Endothelial cell of umbilical vein (primary cell): ENCODE measurements around the gene CBFA2T3. TPM values are rescaled to one million over a fixed set of nuclear protein-coding genes. Genes with fewer than 3 reads are reported as not detected.

Experiments used
- BruUV-seq: library from RNA; stranded (reverse); fragments of 400-500 nt; replicated peaks from 2 replicates; lab custom pipeline; 2021; lab: Mats Ljungman, UMichigan
- CTCF ChIA-PET: fragments of 300-600, 350-600 bp; sonication (Branson Sonifier 250); formaldehyde crosslinking; loops from one replicate; lab custom pipeline; 2021; ENCODE audit warnings: antibody characterized with exemption, inconsistent platforms; lab: Charles Lee
- POLR2A ChIA-PET: fragments of 300-600, 350-600 bp; sonication (Branson Sonifier 250); formaldehyde crosslinking; loops from one replicate; lab custom pipeline; 2021; ENCODE audit warnings: antibody characterized with exemption, inconsistent platforms; lab: Charles Lee
- DNase-seq: peaks from one replicate; pipeline ENCODE4 v3.0.0-alpha.2; 2011; ENCODE audit warnings: low read depth, low spot score
- FAIRE-seq: peaks from 2 replicates; lab custom pipeline; 2011; peaks lifted over from hg19 to GRCh38; lab: Jason Lieb, UNC
- H2AFZ ChIP-seq: 2 replicates; pipeline ENCODE4 v1.6.0; 2012; ENCODE audit warnings: low read depth, low read length, control low read depth, inconsistent platforms
- H3K27ac ChIP-seq: 2 replicates; pipeline ENCODE4 v1.5.1; 2011; ENCODE audit warnings: low read depth, mild to moderate bottlenecking, control low read depth, low read length, moderate library complexity; ENCODE audit not compliant: insufficient read depth
- H3K27me3 ChIP-seq, 2 experiments: 2 replicates each; pipeline versions ENCODE4 v1.6.0 to v1.6.1; 2011; ENCODE audit warnings: low read length in 2 of 2, mixed read lengths in 1 of 2; ENCODE audit not compliant: control insufficient read depth in 2 of 2, insufficient read depth in 2 of 2
- H3K36me3 ChIP-seq, 2 experiments: 2 replicates in 1 of 2; 3 replicates in 1 of 2; pipeline ENCODE4 v1.5.1; 2011; ENCODE audit warnings: low read length in 2 of 2, mild to moderate bottlenecking in 1 of 2, moderate library complexity in 1 of 2; ENCODE audit not compliant: control insufficient read depth in 2 of 2, insufficient read depth in 2 of 2; ENCODE audit errors: extremely low read depth in 1 of 2
- H3K4me1 ChIP-seq: 3 replicates; pipeline ENCODE4 v1.5.1; 2011; ENCODE audit warnings: mild to moderate bottlenecking, low read length; ENCODE audit not compliant: control insufficient read depth, insufficient read depth; ENCODE audit errors: extremely low read depth
- H3K4me2 ChIP-seq: 2 replicates; pipeline ENCODE4 v1.6.1; 2011; ENCODE audit warnings: low read length, control low read depth, mixed read lengths; ENCODE audit not compliant: insufficient read depth
- H3K4me3 ChIP-seq, 3 experiments: fragments of 200-600 bp in 1 of 3; sonication (generic), shearing (Covaris generic) in 1 of 3; replicated peaks in 1 of 3; 2 replicates each; pipeline ENCODE4 v1.5.1; 2011 to 2016; ENCODE audit warnings: control low read depth in 3 of 3, low read length in 3 of 3, mild to moderate bottlenecking in 2 of 3, inconsistent platforms in 1 of 3, low read depth in 1 of 3, moderate library complexity in 1 of 3; ENCODE audit not compliant: insufficient read depth in 1 of 3
- H3K79me2 ChIP-seq: 2 replicates; pipeline ENCODE4 v1.6.0; 2012; ENCODE audit warnings: low read length, inconsistent platforms; ENCODE audit not compliant: control insufficient read depth, insufficient read depth
- H3K9ac ChIP-seq: replicated peaks from 2 replicates; pipeline ENCODE3; 2011; ENCODE audit warnings: low read length, control low read depth; ENCODE audit not compliant: insufficient read depth; ENCODE audit errors: extremely low read depth
- H3K9me1 ChIP-seq: replicated peaks from 3 replicates; pipeline ENCODE4 v1.6.0; 2011; ENCODE audit warnings: mild to moderate bottlenecking, low read length; ENCODE audit not compliant: control insufficient read depth, insufficient read depth; ENCODE audit errors: extremely low read depth
- H3K9me3 ChIP-seq: replicated peaks from 2 replicates; pipeline ENCODE4 v1.5.1; 2012; ENCODE audit warnings: low read length, inconsistent platforms; ENCODE audit not compliant: control insufficient read depth, insufficient read depth
- H4K20me1 ChIP-seq: replicated peaks from 2 replicates; pipeline ENCODE3; 2011; ENCODE audit warnings: mild to moderate bottlenecking, low read length; ENCODE audit not compliant: control insufficient read depth, insufficient read depth; ENCODE audit errors: extremely low read depth
- EZH2 ChIP-seq: IDR thresholded peaks from 2 replicates; pipeline ENCODE4 v1.6.1; 2012; ENCODE audit warnings: borderline replicate concordance, low read depth, mild to moderate bottlenecking, moderate library complexity, low read length, inconsistent platforms; ENCODE audit not compliant: severe bottlenecking
- FOS ChIP-seq: IDR thresholded peaks from 2 replicates; pipeline ENCODE4 v1.6.1; 2011; ENCODE audit warnings: mild to moderate bottlenecking, low read length, moderate library complexity, borderline replicate concordance; ENCODE audit not compliant: insufficient read depth
- GATA2 ChIP-seq: IDR thresholded peaks from 2 replicates; pipeline ENCODE4 v1.7.0; 2011; ENCODE audit warnings: low read depth, mild to moderate bottlenecking, moderate library complexity, mixed read lengths, low read length; ENCODE audit not compliant: insufficient read length, insufficient read depth
- JUN ChIP-seq: IDR thresholded peaks from 2 replicates; pipeline ENCODE4 v1.6.1; 2011; ENCODE audit warnings: borderline replicate concordance, low read depth; ENCODE audit not compliant: insufficient read length, insufficient read depth
- MAX ChIP-seq: IDR thresholded peaks from 2 replicates; pipeline ENCODE4 v1.6.1; 2011; ENCODE audit not compliant: insufficient read depth, insufficient read length
- MYC ChIP-seq: IDR thresholded peaks from one replicate; pipeline ENCODE4 v1.6.1; 2011; ENCODE audit warnings: mild to moderate bottlenecking, low read depth, low read length
- POLR2A ChIP-seq: IDR thresholded peaks from 2 replicates; pipeline ENCODE4 v1.6.1; 2012; ENCODE audit warnings: low read depth, mild to moderate bottlenecking, control low read depth, low read length
- POLR2AphosphoS5 ChIP-seq: IDR thresholded peaks from 2 replicates; pipeline ENCODE4 v1.6.1; 2012; ENCODE audit warnings: low read depth, mild to moderate bottlenecking, control low read depth, low read length, moderate library complexity; ENCODE audit not compliant: insufficient read depth
- dilution Hi-C: fragments of 300-500 bp; cut with MboI; formaldehyde crosslinking; loops from one replicate; pipeline ENCODE4 v1.15.0; 2019; ENCODE audit warnings: low sequenced_read_pairs; ENCODE audit not compliant: extremely low pct_ligation_motif_present
- intact Hi-C: fragments of 100-400 bp; cut with micrococcal nuclease; formaldehyde crosslinking; loops from one replicate; pipeline ENCODE4 v1.10.0; 2022
- polyA plus RNA-seq, 4 experiments: library from polyadenylated mRNA; depleted of rRNA in 3 of 4; stranded (reverse) in 3 of 4; unstranded in 1 of 4; fragments of >200 nt; gene quantifications; 2 replicates each; pipeline versions ENCODE4 v1.2.1 to v1.2.3, GENCODE V29; 2011 to 2012; ENCODE audit warnings: missing spikeins in 1 of 4
- total RNA-seq: library from RNA; stranded (reverse); gene quantifications from 2 replicates; pipeline ENCODE4 v1.2.3, GENCODE V29; 2021
- TF ChIP-seq, protein P1 (sequence below), 2 donors: IDR thresholded peaks; 1 replicate in 1 of 2; 2 replicates in 1 of 2; pipeline ENCODE4 v1.5.1; 2011; ENCODE audit warnings: low read length in 2 of 2, mild to moderate bottlenecking in 2 of 2, moderate library complexity in 2 of 2, control low read depth in 1 of 2, inconsistent platforms in 1 of 2, low read depth in 1 of 2; ENCODE audit not compliant: insufficient read depth in 1 of 2; ENCODE audit errors: extremely low read depth in 1 of 2

Gene CBFA2T3
- total and polyA plus RNA-seq, 2 donors (not counting 3 experiments of a cell fraction or from before 2014, with no cell fraction given): not detected

DNA sequence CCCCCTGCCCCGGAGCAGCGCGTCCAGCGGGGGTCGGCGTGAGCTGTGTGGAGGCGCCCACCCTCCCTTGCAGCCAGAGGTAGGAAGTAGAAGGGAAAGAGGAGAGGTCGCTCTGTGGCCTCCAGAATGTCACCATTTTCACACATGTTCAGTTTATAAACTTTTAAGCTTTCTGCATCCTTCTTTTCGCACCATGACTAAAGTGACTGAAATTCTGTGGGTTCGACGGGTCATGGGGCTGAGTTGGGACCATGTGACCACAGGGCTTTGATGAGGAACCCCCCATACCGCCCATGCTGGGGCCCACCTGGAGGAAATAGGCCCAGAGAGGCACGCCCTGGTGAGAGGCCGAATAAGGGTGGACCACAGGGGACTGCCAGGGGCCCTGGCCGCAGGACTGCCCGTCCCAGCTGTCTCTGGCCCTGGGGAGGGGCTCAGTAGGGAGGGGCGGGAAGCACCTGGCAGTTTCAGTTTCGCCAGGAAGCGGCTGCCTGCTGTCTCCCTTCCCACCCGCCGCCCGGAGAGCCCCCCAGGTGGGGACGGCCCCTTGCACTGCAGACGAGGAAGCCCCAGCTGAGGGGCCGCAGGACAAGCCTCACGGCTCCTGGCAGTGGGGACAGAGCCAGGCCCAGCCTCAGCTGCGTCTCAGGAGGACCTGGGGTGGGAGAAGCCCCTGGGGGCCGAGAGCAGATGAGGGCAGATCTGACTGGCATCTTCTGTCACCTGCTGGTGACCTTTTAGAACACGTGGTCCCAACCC, 9.0 kb downstream of the CBFA2T3 start:
- Histone ChIP-seq H3K9me1 (no peaks in the 10 kb centered on the region), H3K4me1 (no peaks in the 10 kb centered on the region), H3K9me3 (no peaks in the 10 kb centered on the region), H2AFZ (no peak overlapping the region), H4K20me1 (no peaks in the 10 kb centered on the region), H3K36me3 (no peaks in the 10 kb centered on the region), H3K4me2 (no peak overlapping the region), H3K27me3 (no peaks in the 10 kb centered on the region), H3K9ac (no peak overlapping the region), H3K79me2 (no peaks in the 10 kb centered on the region), H3K4me3 (no peak overlapping the region), H3K27ac (no peak overlapping the region)
- FAIRE-seq: no peak
- ChIA-PET CTCF (no interaction called here), POLR2A (no interaction called here)
- no TSS peak for BruUV-seq
- TF ChIP-seq POLR2AphosphoS5: no peak
- no peak for TF ChIP-seq MAX
- TF ChIP-seq POLR2A: no peak
- no peak for TF ChIP-seq EZH2
- no peak for TF ChIP-seq JUN
- TF ChIP-seq, protein P1, sequence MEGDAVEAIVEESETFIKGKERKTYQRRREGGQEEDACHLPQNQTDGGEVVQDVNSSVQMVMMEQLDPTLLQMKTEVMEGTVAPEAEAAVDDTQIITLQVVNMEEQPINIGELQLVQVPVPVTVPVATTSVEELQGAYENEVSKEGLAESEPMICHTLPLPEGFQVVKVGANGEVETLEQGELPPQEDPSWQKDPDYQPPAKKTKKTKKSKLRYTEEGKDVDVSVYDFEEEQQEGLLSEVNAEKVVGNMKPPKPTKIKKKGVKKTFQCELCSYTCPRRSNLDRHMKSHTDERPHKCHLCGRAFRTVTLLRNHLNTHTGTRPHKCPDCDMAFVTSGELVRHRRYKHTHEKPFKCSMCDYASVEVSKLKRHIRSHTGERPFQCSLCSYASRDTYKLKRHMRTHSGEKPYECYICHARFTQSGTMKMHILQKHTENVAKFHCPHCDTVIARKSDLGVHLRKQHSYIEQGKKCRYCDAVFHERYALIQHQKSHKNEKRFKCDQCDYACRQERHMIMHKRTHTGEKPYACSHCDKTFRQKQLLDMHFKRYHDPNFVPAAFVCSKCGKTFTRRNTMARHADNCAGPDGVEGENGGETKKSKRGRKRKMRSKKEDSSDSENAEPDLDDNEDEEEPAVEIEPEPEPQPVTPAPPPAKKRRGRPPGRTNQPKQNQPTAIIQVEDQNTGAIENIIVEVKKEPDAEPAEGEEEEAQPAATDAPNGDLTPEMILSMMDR (IDR thresholded peaks at IDR 0.05; ENCODE audit: extremely low read depth in 1 of 2, insufficient read depth in 1 of 2, low read depth in 1 of 2, low read length in 2 of 2): no peak
- no peak for TF ChIP-seq MYC
- no peak for TF ChIP-seq GATA2
- no peak for TF ChIP-seq FOS
- intact Hi-C loops (no loop called here), dilution Hi-C loops (loop anchor here (25.0 kb wide), 1 partner anchor 169 kb away; no protein-coding TSS in a partner anchor)
- DNase-seq: no peak
